Omental fat pad (tissue), 4 donors: Measurements from ENCODE around the gene RFT1. TPM values are rescaled to one million over a fixed set of nuclear protein-coding genes. Genes with fewer than 3 reads are reported as not detected.

ENCODE experiments used
- ATAC-seq: fragments of 150-250 bp; one replicate; pipeline ENCODE4 v1.9.1; 2016; ENCODE audit warnings: mild to moderate bottlenecking, moderate library complexity; ENCODE audit not compliant: low FRiP score
- DNase-seq: peaks from one replicate; pipeline ENCODE4 v3.0.0-alpha.2; 2019; ENCODE audit warnings: low spot score
- total RNA-seq, 4 donors: library from RNA; depleted of rRNA; stranded (reverse); fragments of >200 nt; gene quantifications; one replicate each; pipeline ENCODE4 v1.1.0, GENCODE V29; 2016
- TF ChIP-seq, protein P1 (sequence below), 3 donors: fragments of 450-650 bp; IDR thresholded peaks; one replicate each; pipeline ENCODE4 v1.5.1; 2016 to 2017; ENCODE audit warnings: antibody characterized with exemption in 3 of 3, mild to moderate bottlenecking in 3 of 3, moderate library complexity in 2 of 3

The RFT1 gene
- total RNA-seq, 4 donors from 2014 or later = 9.1 to 14.0 (median 10.5) TPM

DNA sequence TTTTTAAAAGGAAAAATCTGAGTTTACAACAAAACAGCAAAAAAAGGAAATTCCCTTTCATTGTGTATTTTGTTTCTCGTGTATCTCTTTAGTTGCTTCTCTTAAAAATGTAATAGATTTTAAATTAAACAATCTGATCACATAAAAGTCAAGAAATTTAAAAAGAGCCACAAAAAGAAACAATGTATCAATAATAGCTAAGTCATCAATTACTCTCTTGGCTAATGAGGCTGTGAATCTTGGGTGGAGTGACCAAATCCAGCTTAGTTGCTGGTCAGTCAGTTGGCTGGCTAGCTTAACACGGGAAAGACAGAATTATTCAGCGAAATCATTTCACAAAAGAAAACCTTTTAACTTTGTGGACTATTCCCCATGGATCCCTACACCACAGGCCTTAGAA lies 87.6 kb downstream of the RFT1 start:
- DNase-seq (no peak), ATAC-seq (no peak)
- TF ChIP-seq, protein P1, sequence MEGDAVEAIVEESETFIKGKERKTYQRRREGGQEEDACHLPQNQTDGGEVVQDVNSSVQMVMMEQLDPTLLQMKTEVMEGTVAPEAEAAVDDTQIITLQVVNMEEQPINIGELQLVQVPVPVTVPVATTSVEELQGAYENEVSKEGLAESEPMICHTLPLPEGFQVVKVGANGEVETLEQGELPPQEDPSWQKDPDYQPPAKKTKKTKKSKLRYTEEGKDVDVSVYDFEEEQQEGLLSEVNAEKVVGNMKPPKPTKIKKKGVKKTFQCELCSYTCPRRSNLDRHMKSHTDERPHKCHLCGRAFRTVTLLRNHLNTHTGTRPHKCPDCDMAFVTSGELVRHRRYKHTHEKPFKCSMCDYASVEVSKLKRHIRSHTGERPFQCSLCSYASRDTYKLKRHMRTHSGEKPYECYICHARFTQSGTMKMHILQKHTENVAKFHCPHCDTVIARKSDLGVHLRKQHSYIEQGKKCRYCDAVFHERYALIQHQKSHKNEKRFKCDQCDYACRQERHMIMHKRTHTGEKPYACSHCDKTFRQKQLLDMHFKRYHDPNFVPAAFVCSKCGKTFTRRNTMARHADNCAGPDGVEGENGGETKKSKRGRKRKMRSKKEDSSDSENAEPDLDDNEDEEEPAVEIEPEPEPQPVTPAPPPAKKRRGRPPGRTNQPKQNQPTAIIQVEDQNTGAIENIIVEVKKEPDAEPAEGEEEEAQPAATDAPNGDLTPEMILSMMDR (IDR thresholded peaks at IDR 0.05) = no peak

DNA sequence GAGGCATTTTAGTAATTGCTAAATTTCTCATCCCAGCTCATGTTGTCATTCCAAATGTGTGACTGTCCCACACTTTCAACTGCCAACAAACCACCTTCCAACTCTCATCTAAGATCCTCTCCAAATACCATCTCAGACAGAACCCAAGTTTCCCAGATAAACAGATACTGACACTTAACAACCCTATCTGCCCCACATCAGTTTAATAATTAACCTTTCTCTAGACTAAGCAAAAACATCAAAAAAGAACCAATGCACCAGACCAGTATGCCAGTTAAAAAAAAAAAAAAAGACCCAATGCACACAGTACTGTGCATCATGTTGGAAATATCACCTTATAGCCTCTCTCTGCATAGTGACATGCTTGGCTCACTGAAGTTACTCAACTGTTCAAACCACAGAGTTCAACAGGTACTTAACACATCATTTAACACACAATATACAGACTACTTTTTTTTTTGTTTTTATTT lies 89.8 kb downstream of the RFT1 start:
- DNase-seq = no peak
- TF ChIP-seq, protein P1 (IDR thresholded peaks at IDR 0.05) = no peak
- no peak for ATAC-seq

DNA sequence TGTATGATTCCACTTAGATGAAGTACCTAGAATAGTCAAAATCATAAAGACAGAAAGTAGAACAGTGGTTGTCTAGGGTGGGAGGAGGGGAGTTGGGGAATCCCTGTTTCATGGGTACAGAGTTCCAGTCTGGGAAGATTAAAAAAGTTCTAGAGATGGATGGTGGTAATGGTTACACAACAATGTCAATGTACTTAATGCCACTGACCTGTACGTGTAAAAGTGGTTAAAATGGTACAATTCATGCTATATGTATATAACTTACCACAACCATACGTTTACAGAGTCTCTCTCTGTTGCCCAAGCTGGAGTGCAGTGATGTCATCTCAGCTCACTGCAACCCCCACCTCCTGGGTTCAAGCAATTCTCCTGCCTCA lies 90.9 kb downstream of the RFT1 start:
- TF ChIP-seq, protein P1 (IDR thresholded peaks at IDR 0.05) = no peak
- DNase-seq = no peak
- no peak for ATAC-seq

DNA sequence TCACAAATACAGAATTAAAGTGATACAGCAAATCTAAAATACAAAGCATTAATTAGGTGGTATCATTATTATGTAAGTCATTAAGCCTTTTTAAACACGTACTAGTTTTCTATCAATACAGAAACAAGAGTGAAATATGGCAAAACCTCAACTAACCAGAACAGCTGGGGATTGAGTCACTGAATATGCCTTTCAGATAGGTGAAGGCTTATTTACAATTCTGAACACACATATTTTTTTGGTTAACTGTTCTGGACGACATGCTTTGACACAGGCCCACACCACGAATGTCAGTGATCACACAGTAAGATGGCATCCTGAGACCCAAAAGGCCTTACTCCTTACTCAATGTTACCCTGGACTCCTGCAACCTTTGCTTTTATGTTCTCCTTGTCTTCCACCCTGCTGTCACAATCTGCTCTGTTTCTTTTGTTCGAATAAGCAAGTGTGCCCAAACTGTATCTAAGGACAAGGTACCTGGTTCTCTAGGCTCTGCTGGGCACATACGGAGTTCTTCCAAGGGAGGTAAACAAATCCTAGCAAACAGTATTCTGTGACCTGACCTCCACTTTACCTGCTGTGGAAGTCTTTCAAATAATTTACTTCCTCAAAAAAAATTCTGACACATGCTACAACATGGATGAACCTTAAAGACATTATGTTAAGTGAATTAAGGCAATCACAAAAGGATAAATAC lies 91.4 kb downstream of the RFT1 start:
- TF ChIP-seq, protein P1 (IDR thresholded peaks at IDR 0.05) = no peak
- DNase-seq (no peak), ATAC-seq (no peak)

Other genes with a start within 250 kb of the RFT1 start
- 10 to 100 TPM; 15.1 to 34.7 (median 18.8) TPM for gene STIMATE, start 232.9 kb downstream of the RFT1 start, total RNA-seq
- gene SFMBT1, start 84.4 kb downstream of the RFT1 start, total RNA-seq = 10 to 100 TPM in 1 of 4 donors, 1 to 10 TPM in 3; 6.5 to 15.3 (median 8.7) TPM
- gene PRKCD, start 30.8 kb upstream of the RFT1 start, total RNA-seq = 10 to 100 TPM; 21.5 to 39.9 (median 30.3) TPM
- 100 to 1,000 TPM; 187 to 325 (median 254) TPM for gene TKT, start 125.6 kb upstream of the RFT1 start, total RNA-seq
- gene DCP1A, start 217.1 kb upstream of the RFT1 start, total RNA-seq = 10 to 100 TPM; 18.6 to 30.4 (median 23.4) TPM